HepG2 (cell line): Measurements from ENCODE around the gene DOCK9. TPM values are rescaled to one million over a fixed set of nuclear protein-coding genes. Genes with fewer than 3 reads are reported as not detected.

Source experiments
- ATAC-seq: fragments of 200-7000 bp; cut with Tn5 transposase; 3 replicates; pipeline ENCODE4 v1.9.1; 2020; ENCODE audit warnings: mild to moderate bottlenecking, moderate library complexity
- BruUV-seq: library from RNA; stranded (reverse); fragments of 400-500 nt; replicated peaks from 2 replicates; lab custom pipeline; 2021; lab: Mats Ljungman, UMichigan
- CTCF ChIA-PET: fragments of 300-600 bp; formaldehyde crosslinking; extraction: SDS; loops from one replicate; lab custom pipeline; 2021; ENCODE audit warnings: low total read pairs, inconsistent platforms, low intra/inter-chr PET ratio; lab: Yijun Ruan, JAX
- POLR2A ChIA-PET: fragments of 350-600 bp; sonication (Branson Sonifier 250); formaldehyde crosslinking; loops from one replicate; lab custom pipeline; 2020; ENCODE audit warnings: antibody characterized with exemption, inconsistent platforms; lab: Yijun Ruan, JAX
- DNase-seq: peaks from one replicate; pipeline ENCODE4 v3.0.0-alpha.2; 2015; ENCODE audit warnings: low spot score
- FAIRE-seq: peaks from 3 replicates; lab custom pipeline; 2011; peaks lifted over from hg19 to GRCh38; lab: Jason Lieb, UNC
- H2AFZ ChIP-seq: one replicate; pipeline ENCODE4 v1.6.1; 2011; ENCODE audit warnings: low read length, inconsistent platforms
- H3K27ac ChIP-seq: fragments of 300-600 bp; 3 replicates; pipeline ENCODE4 v1.8.0; 2011; ENCODE audit warnings: mixed run types, mild to moderate bottlenecking, mixed read lengths, low read length, inconsistent platforms; ENCODE audit not compliant: insufficient read depth; ENCODE audit errors: extremely low read length
- H3K27me3 ChIP-seq, 2 experiments: fragments of 200-600 bp in 1 of 2; 2 replicates in 1 of 2; 3 replicates in 1 of 2; pipeline versions ENCODE4 v1.6.0 to v1.8.0; 2011; ENCODE audit warnings: low read length in 2 of 2, mild to moderate bottlenecking in 2 of 2, moderate library complexity in 2 of 2, inconsistent platforms in 1 of 2; ENCODE audit not compliant: insufficient read depth in 2 of 2, control insufficient read depth in 1 of 2
- H3K36me3 ChIP-seq, 2 experiments: fragments of 200-600 bp in 1 of 2; replicated peaks in 1 of 2; 2 replicates in 1 of 2; 3 replicates in 1 of 2; pipeline versions ENCODE4 v1.5.1 to v1.8.0; 2011; ENCODE audit warnings: low read length in 2 of 2, inconsistent platforms in 1 of 2; ENCODE audit not compliant: insufficient read depth in 2 of 2, control insufficient read depth in 1 of 2
- H3K4me1 ChIP-seq: 2 replicates; pipeline ENCODE4 v1.5.1; 2012; ENCODE audit warnings: low read length, inconsistent platforms; ENCODE audit not compliant: insufficient read depth
- H3K4me2 ChIP-seq: 2 replicates; pipeline ENCODE4 v1.6.0; 2011; ENCODE audit warnings: low read depth, low read length, inconsistent platforms
- H3K4me3 ChIP-seq, 3 experiments: fragments of 200-600 bp in 1 of 3; sonication (generic), shearing (Covaris generic) in 1 of 3; replicated peaks in 1 of 3; 2 replicates each; pipeline ENCODE4 v1.5.1; 2011 to 2016; ENCODE audit warnings: low read length in 3 of 3, inconsistent platforms in 2 of 3, low read depth in 2 of 3, mild to moderate bottlenecking in 2 of 3, control low read depth in 1 of 3, mixed read lengths in 1 of 3; ENCODE audit not compliant: insufficient read depth in 1 of 3
- H3K79me2 ChIP-seq: one replicate; pipeline ENCODE4 v1.6.1; 2011; ENCODE audit warnings: low read length, inconsistent platforms; ENCODE audit not compliant: insufficient read depth
- H3K9ac ChIP-seq: 2 replicates; pipeline ENCODE4 v1.6.0; 2011; ENCODE audit warnings: mild to moderate bottlenecking, low read depth, low read length, inconsistent platforms; ENCODE audit not compliant: insufficient read depth
- H3K9me3 ChIP-seq: 2 replicates; pipeline ENCODE4 v1.5.1; 2012; ENCODE audit warnings: mild to moderate bottlenecking, low read length
- H4K20me1 ChIP-seq: 2 replicates; pipeline ENCODE4 v1.6.0; 2011; ENCODE audit warnings: inconsistent platforms, mild to moderate bottlenecking, low read length, moderate library complexity; ENCODE audit not compliant: insufficient read depth
- POLR2A ChIP-seq, 2 experiments: IDR thresholded peaks; 2 replicates each; pipeline ENCODE4 v1.6.1; 2011; ENCODE audit warnings: low read depth in 2 of 2, low read length in 2 of 2, mild to moderate bottlenecking in 1 of 2, moderate library complexity in 1 of 2; ENCODE audit not compliant: insufficient read depth in 1 of 2
- SAP130 ChIP-seq: IDR thresholded peaks from 2 replicates; pipeline ENCODE4 v1.6.1; 2016; ENCODE audit warnings: low read depth
- ZNF674 ChIP-seq: sonication (generic); formaldehyde crosslinking; IDR thresholded peaks from 2 replicates; pipeline ENCODE4 v1.5.0; 2020; ENCODE audit warnings: low read depth, mild to moderate bottlenecking, missing genetic modification reagents
- WGBS: methylation state at CpG from one replicate; pipeline ENCODE4 v1.1.6; 2017; ENCODE audit warnings: low lambda C conversion rate; 5-methylcytosine and 5-hydroxymethylcytosine counted together
- in situ Hi-C: cut with HindIII; loops from 2 replicates; pipeline ENCODE4 v1.10.0; 2017; ENCODE audit warnings: low pct_unique_long_range_greater_than_20kb; ENCODE audit not compliant: extremely low pct_ligation_motif_present
- intact Hi-C: fragments of 100-400 bp; cut with micrococcal nuclease; formaldehyde crosslinking; loops from one replicate; pipeline ENCODE4 v1.10.0; 2022; ENCODE audit not compliant: unreplicated experiment
- polyA plus RNA-seq, 8 experiments: library from polyadenylated mRNA; depleted of rRNA in 3 of 8; stranded (reverse) in 7 of 8; unstranded in 1 of 8; fragments of >200 nt; fragmentation: Illumina TruSeq in 4 of 8; extraction: Trizol in 4 of 8; gene quantifications; 2 replicates each; pipeline versions ENCODE4 v1.2.1 to v1.2.3, GENCODE V29; 2011 to 2016; ENCODE audit warnings: low read depth in 4 of 8, missing spikeins in 1 of 8, mixed read lengths in 1 of 8; ENCODE audit not compliant: insufficient read depth in 1 of 8
- total RNA-seq, 5 experiments: library from RNA; depleted of rRNA; stranded (reverse); fragments of >200 nt; fragmentation: Illumina TruSeq; extraction: Trizol; gene quantifications; 2 replicates each; pipeline ENCODE4 v1.2.3, GENCODE V29; 2016; ENCODE audit warnings: low read depth in 1 of 5
- TF ChIP-seq, protein P1 (sequence below): sonication (generic); formaldehyde crosslinking; conservative IDR thresholded peaks from 2 replicates; pipeline ENCODE4 v1.8.1; 2023; ENCODE audit warnings: missing genetic modification reagents
- TF ChIP-seq, protein P2 (sequence below): sonication (generic); formaldehyde crosslinking; IDR thresholded peaks from 2 replicates; pipeline ENCODE4 v1.8.0; 2022; ENCODE audit warnings: missing genetic modification reagents, mild to moderate bottlenecking, borderline replicate concordance
- TF ChIP-seq, protein P3 (sequence below): IDR thresholded peaks from 2 replicates; pipeline ENCODE4 v1.6.1; 2018; ENCODE audit warnings: missing genetic modification reagents

DOCK9 gene
- total and polyA plus RNA-seq, 2 of the 13 experiments (the other 11 are each of a cell fraction or from before 2014, with no cell fraction given) = 0.44 to 0.97 TPM

DNA sequence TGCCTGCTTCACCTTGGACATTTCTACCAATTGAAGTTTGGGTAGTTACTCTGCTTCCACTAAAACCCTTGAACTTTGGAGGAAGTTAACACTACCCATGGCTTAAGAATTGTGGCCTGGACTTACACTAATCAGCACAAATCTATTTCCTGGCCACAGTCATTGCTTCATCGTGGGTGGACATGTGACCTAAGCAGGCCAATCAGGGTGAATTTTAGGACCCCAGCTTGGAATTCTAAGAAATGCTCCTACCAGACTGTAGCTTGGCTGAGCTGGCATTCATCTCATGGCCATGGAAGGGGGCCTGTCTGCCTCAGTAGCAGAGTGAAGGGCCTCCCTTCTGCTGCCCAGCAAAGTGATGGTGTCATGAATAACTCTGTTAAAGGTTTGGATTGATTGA lies 167.1 kb downstream of the DOCK9 start:
- intact Hi-C loops = no loop called here
- TF ChIP-seq, protein P1, sequence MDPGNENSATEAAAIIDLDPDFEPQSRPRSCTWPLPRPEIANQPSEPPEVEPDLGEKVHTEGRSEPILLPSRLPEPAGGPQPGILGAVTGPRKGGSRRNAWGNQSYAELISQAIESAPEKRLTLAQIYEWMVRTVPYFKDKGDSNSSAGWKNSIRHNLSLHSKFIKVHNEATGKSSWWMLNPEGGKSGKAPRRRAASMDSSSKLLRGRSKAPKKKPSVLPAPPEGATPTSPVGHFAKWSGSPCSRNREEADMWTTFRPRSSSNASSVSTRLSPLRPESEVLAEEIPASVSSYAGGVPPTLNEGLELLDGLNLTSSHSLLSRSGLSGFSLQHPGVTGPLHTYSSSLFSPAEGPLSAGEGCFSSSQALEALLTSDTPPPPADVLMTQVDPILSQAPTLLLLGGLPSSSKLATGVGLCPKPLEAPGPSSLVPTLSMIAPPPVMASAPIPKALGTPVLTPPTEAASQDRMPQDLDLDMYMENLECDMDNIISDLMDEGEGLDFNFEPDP = no peak
- TF ChIP-seq SAP130 (CRISPR knock-in tag) (no peak), ZNF674 (no peak), POLR2A (IDR thresholded peaks at IDR 0.05; ENCODE audit: insufficient read depth in 1 of 2, low read depth in 2 of 2, low read length in 2 of 2) (no peak)
- TF ChIP-seq, protein P2, sequence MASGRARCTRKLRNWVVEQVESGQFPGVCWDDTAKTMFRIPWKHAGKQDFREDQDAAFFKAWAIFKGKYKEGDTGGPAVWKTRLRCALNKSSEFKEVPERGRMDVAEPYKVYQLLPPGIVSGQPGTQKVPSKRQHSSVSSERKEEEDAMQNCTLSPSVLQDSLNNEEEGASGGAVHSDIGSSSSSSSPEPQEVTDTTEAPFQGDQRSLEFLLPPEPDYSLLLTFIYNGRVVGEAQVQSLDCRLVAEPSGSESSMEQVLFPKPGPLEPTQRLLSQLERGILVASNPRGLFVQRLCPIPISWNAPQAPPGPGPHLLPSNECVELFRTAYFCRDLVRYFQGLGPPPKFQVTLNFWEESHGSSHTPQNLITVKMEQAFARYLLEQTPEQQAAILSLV = no peak
- TF ChIP-seq, protein P3, sequence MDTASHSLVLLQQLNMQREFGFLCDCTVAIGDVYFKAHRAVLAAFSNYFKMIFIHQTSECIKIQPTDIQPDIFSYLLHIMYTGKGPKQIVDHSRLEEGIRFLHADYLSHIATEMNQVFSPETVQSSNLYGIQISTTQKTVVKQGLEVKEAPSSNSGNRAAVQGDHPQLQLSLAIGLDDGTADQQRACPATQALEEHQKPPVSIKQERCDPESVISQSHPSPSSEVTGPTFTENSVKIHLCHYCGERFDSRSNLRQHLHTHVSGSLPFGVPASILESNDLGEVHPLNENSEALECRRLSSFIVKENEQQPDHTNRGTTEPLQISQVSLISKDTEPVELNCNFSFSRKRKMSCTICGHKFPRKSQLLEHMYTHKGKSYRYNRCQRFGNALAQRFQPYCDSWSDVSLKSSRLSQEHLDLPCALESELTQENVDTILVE (CRISPR knock-in tag) = no peak
- FAIRE-seq = no peak
- ChIA-PET CTCF (no interaction called here), POLR2A (no interaction called here)
- no TSS peak for BruUV-seq
- Histone ChIP-seq H3K9ac (no peak overlapping the region), H3K27ac (no peak overlapping the region), H3K9me3 (no peaks in the 10 kb centered on the region), H3K4me2 (no peak overlapping the region), H3K79me2 (no peaks in the 10 kb centered on the region), H3K27me3 (no peaks in the 10 kb centered on the region), H3K36me3 (no peaks in the 10 kb centered on the region), H3K4me3 (no peak overlapping the region), H2AFZ (no peak overlapping the region), H4K20me1 (no peaks in the 10 kb centered on the region), H3K4me1 (no peaks in the 10 kb centered on the region)
- 9% methylated on average over 1 of the region's 1 CpG for WGBS
- DNase-seq = no peak
- ATAC-seq = no peak
- in situ Hi-C loops = no loop called here
